HG03108 (cell line): ENCODE measurements around the gene UTS2R.
"Not testable (repeated sequence)": the region's sequence is repeated elsewhere in the genome, so short reads cannot be mapped to it uniquely, and the experiment has no call there.

Experiments used
- ATAC-seq: cut with Tn5 transposase; IDR thresholded peaks from one replicate; pipeline ENCODE4 v1.9.1; 2021; ENCODE audit warnings: moderate library complexity; ENCODE audit not compliant: unreplicated experiment

UTS2R gene

GRCh38 chr17:82353484-82353883 is 18.1 kb upstream of the UTS2R start:
- ATAC-seq: no peak

- ATAC-seq: no peak
These were observed 16.7 kb upstream of the UTS2R start for GRCh38 chr17:82354804-82355308.

- no peak for ATAC-seq
These were observed 15.7 kb upstream of the UTS2R start for GRCh38 chr17:82355770-82356427.

- ATAC-seq: no peak
These were observed 14.7 kb upstream of the UTS2R start for GRCh38 chr17:82356845-82357355.

- no peak for ATAC-seq
These were observed 14.2 kb upstream of the UTS2R start for GRCh38 chr17:82357394-82357793.

- ATAC-seq: no peak
These were observed 12.9 kb upstream of the UTS2R start, which contains the start of gene TEX19 for GRCh38 chr17:82358465-82359350. TSS of gene TEX19 (plus strand) at chr17:82359247. CDS start at chr17:82362151, 2,904 bp downstream.

- ATAC-seq: not testable (repeated sequence)
These were observed 12.0 kb upstream of the UTS2R start for GRCh38 chr17:82359451-82360074.

GRCh38 chr17:82361885-82362633 is 9.5 kb upstream of the UTS2R start:
- no peak for ATAC-seq

GRCh38 chr17:82365606-82366295 is 5.8 kb upstream of the UTS2R start:
- ATAC-seq: no peak

GRCh38 chr17:82366749-82367148 is 4.8 kb upstream of the UTS2R start:
- ATAC-seq: no peak

- ATAC-seq: no peak
These were observed 3.6 kb upstream of the UTS2R start for GRCh38 chr17:82367724-82368524.

GRCh38 chr17:82369211-82369610 is 2.4 kb upstream of the UTS2R start:
- no peak for ATAC-seq

- ATAC-seq: no peak
These were observed 863 bp upstream of the UTS2R start for GRCh38 chr17:82370471-82371332.

GRCh38 chr17:82372249-82373071 is 895 bp downstream of the UTS2R start:
- no peak for ATAC-seq

- not testable (repeated sequence) for ATAC-seq
These were observed 1.5 kb downstream of the UTS2R start for GRCh38 chr17:82373072-82373452.

- ATAC-seq: no peak
These were observed 2.4 kb downstream of the UTS2R start for GRCh38 chr17:82373731-82374625.
